Heart left ventricle (tissue), 16 donors: ENCODE measurements around the gene C1orf74. TPM values are rescaled to one million over a fixed set of nuclear protein-coding genes. Genes with fewer than 3 reads are reported as not detected.
A peak's percentile ranks its signal among the peaks of the same experiment; 100 is the strongest.

Experiments used
- ATAC-seq, 4 donors: fragments of 200-7000 bp; cut with Tn5 transposase; one replicate each; pipeline ENCODE4 v1.9.1; 2020 to 2022; ENCODE audit warnings: moderate library complexity in 4 of 4, mild to moderate bottlenecking in 3 of 4, moderate number of reproducible peaks in 1 of 4
- DNase-seq, 5 donors: peaks; one replicate each; pipeline ENCODE4 v3.0.0-alpha.2; 2020
- H3K27ac ChIP-seq, 12 donors: fragments of 200-600 bp; sonication (generic) in 4 of 12; one replicate each; pipeline versions ENCODE4 v1.5.0 to v1.8.0; 2016 to 2022; ENCODE audit warnings: mild to moderate bottlenecking in 2 of 12
- H3K27me3 ChIP-seq, 9 donors: fragments of 200-600 bp; sonication (generic) in 2 of 9; one replicate each; pipeline versions ENCODE4 v1.5.1 to v1.8.0; 2016 to 2022; ENCODE audit warnings: mild to moderate bottlenecking in 3 of 9
- H3K36me3 ChIP-seq, 9 donors: fragments of 200-600 bp; sonication (generic) in 2 of 9; one replicate each; pipeline versions ENCODE4 v1.5.0 to v1.8.0; 2018 to 2022; ENCODE audit warnings: mild to moderate bottlenecking in 2 of 9
- H3K4me1 ChIP-seq, 12 donors: fragments of 200-600 bp; sonication (generic) in 4 of 12; one replicate each; pipeline versions ENCODE4 v1.5.0 to v1.8.0; 2016 to 2022; ENCODE audit warnings: mild to moderate bottlenecking in 3 of 12
- H3K4me3 ChIP-seq, 12 donors: fragments of 200-600 bp; sonication (generic) in 4 of 12; one replicate each; pipeline versions ENCODE4 v1.5.0 to v1.8.0; 2017 to 2022; ENCODE audit warnings: mild to moderate bottlenecking in 9 of 12, moderate library complexity in 4 of 12
- H3K9me3 ChIP-seq, 12 donors: fragments of 200-600 bp; sonication (generic) in 4 of 12; one replicate each; pipeline versions ENCODE4 v1.5.0 to v1.8.0; 2016 to 2022; ENCODE audit warnings: mild to moderate bottlenecking in 1 of 12
- CTCF ChIP-seq, 12 donors: fragments of 200-600 bp; sonication (generic) in 4 of 12; IDR thresholded peaks; one replicate each; pipeline versions ENCODE4 v1.5.0 to v1.8.0; 2018 to 2022; ENCODE audit warnings: antibody characterized with exemption in 12 of 12, mild to moderate bottlenecking in 5 of 12
- POLR2A ChIP-seq, 2 donors: fragments of 450-650 bp; IDR thresholded peaks; one replicate each; pipeline ENCODE4 v1.6.1; 2017; ENCODE audit warnings: antibody characterized with exemption in 2 of 2, mild to moderate bottlenecking in 2 of 2, moderate library complexity in 2 of 2
- WGBS, 4 donors: extraction: QIAGEN DNeasy Blood & Tissue Kit in 2 of 4; methylation state at CpG; one replicate each; pipeline versions ENCODE4 v1.1.5 to v1.1.7; 2013 to 2018; 5-methylcytosine and 5-hydroxymethylcytosine counted together
- intact Hi-C, 10 donors: fragments of 100-400 bp; cut with DNase I; formaldehyde crosslinking; loops; one replicate each; pipeline versions ENCODE4 v1.11.1 to v1.14.2; 2022
- polyA plus RNA-seq, 2 donors: library from polyadenylated mRNA; stranded (reverse); fragments of 200-250 nt; gene quantifications; one replicate each; pipeline ENCODE4 v1.2.3, GENCODE V29; 2013
- total RNA-seq, 9 donors: library from RNA; depleted of rRNA in 2 of 9; stranded (reverse); fragments of >200 nt in 2 of 9; fragmentation: NEBNext Ultra II Directional in 3 of 9; extraction: Animal tissue kit (Norgen Biotek cat#: 25700) in 3 of 9; gene quantifications; one replicate each; pipeline versions ENCODE4 v1.1.0 to v1.2.4, GENCODE V29; 2016 to 2023
- donor health status: ischemic (EF 13 %, LVEDD 7.1; RV severe dilation, severe dysfunction).
- donor health status: healthy with polysubstance abuse.
- donor health status: DM: no; HTN: yes; CAD: no.
- donor health status: DM: no; HTN: no; CAD: no.
- donor health status: ischemic (EF 25% LVEDD 6.9; RV normal size, moderate dysfunction).
- donor health status: ischemic (EF 25% LVEDD 5.7; RV mildly dilated, moderate dysfunction).
- donor health status: healthy.
- donor health status: DM: yes; HTN: yes; CAD: no.
- donor health status: ischemic (EF 35%, LVEDD 5.7; RV mildly dilated, moderate dysfunction).
- donor health status: nonischemic (EF 11% LVEDD 7.7; RV severe dilation, severe dysfunction).
- donor health status: DM: yes; HTN: yes; CAD: no.
- donor health status: PGD.
- donor health status: ischemic (EF 29% LVEDD 5.4; RV normal size, mild dysfunction).
- donor health status: nonischemic (EF 23%, LVEDD 6.1; RV moderate dilation, normal function).

The C1orf74 gene
- total and polyA plus RNA-seq, 11 donors: 1.1 to 2.6 (median 2.2) TPM

GRCh38 chr1:209769971-209770370, 14.4 kb downstream of the C1orf74 start:
- peaks cover 4 to 54% (median 20%) of the 10 kb centered on the region in 12 donors for H3K4me1 ChIP-seq
- no peak for ATAC-seq
- H3K27me3 ChIP-seq: no peaks in the 10 kb centered on the region
- TF ChIP-seq CTCF (IDR thresholded peaks at IDR 0.05): no peak
- TF ChIP-seq POLR2A (IDR thresholded peaks at IDR 0.05): no peak
- peak overlapping the region in 5 of 12 donors; percentile 16 to 59 (median 26) for H3K4me3 ChIP-seq
- no peaks in the 10 kb centered on the region for H3K9me3 ChIP-seq
- peak overlapping the region; percentile 56 to 90 (median 77) for H3K27ac ChIP-seq
- H3K36me3 ChIP-seq: peaks cover 0 to 5% (median 0%) of the 10 kb centered on the region in 9 donors
- intact Hi-C loops: loop anchor here in 1 of 10 donors (1.0 to 5.0 kb wide), 2 partner anchors 14 to 57 kb away; partner anchors contain the start of genes C1orf74 and UTP25
- WGBS, 4 donors: 54 to 75% (median 61%) methylated on average over 7 of the region's 7 CpGs
- no peak for DNase-seq

GRCh38 chr1:209769171-209769904, 15.0 kb downstream of the C1orf74 start:
- TF ChIP-seq CTCF (IDR thresholded peaks at IDR 0.05) (peak in 1 of 12 donors; percentile 15), POLR2A (IDR thresholded peaks at IDR 0.05) (no peak)
- H3K27ac ChIP-seq: peak overlapping the region; percentile 56 to 90 (median 77)
- intact Hi-C loops: loop anchor here in 1 of 10 donors (1.0 to 5.0 kb wide), 2 partner anchors 15 to 58 kb away; partner anchors contain the start of genes C1orf74 and UTP25
- H3K9me3 ChIP-seq: no peaks in the 10 kb centered on the region
- peak; percentile 72 to 91 (median 90) for ATAC-seq
- no peaks in the 10 kb centered on the region for H3K27me3 ChIP-seq
- H3K4me3 ChIP-seq: peak overlapping the region in 5 of 12 donors; percentile 16 to 59 (median 26)
- peak; percentile 77 to 84 (median 84) for DNase-seq
- 8 to 12% (median 9%) methylated on average over 13 of the region's 13 CpGs for WGBS, 4 donors
- H3K36me3 ChIP-seq: no peaks in the 10 kb centered on the region
- H3K4me1 ChIP-seq: peaks cover 4 to 48% (median 20%) of the 10 kb centered on the region in 12 donors

- no peaks in the 10 kb centered on the region for H3K27me3 ChIP-seq
- intact Hi-C loops: loop anchor here in 1 of 10 donors (5.0 kb wide), 1 partner anchor 59 kb away; the partner anchor contains the start of gene UTP25
- TF ChIP-seq POLR2A (IDR thresholded peaks at IDR 0.05): no peak
- TF ChIP-seq CTCF (IDR thresholded peaks at IDR 0.05): no peak
- DNase-seq: no peak
- peaks cover 0 to 9% (median 0%) of the 10 kb centered on the region in 9 donors for H3K36me3 ChIP-seq
- H3K4me1 ChIP-seq: peaks cover 4 to 47% (median 20%) of the 10 kb centered on the region in 12 donors
- ATAC-seq: peak in 2 of 4 donors; percentile 7 to 8
- WGBS, 4 donors: 84 to 97% (median 92%) methylated on average over 7 to 9 of the region's 9 CpGs
- H3K27ac ChIP-seq: peak overlapping the region in 10 of 12 donors; percentile 56 to 90 (median 80)
- no peaks in the 10 kb centered on the region for H3K9me3 ChIP-seq
- H3K4me3 ChIP-seq: peak overlapping the region in 3 of 12 donors; percentile 18 to 59 (median 26)
Observed at GRCh38 chr1:209768354-209768774, 16.0 kb downstream of the C1orf74 start.

- peak overlapping the region in 1 of 12 donors; percentile 59 for H3K4me3 ChIP-seq
- H3K36me3 ChIP-seq: peaks cover 0 to 14% (median 0%) of the 10 kb centered on the region in 9 donors
- H3K27me3 ChIP-seq: no peaks in the 10 kb centered on the region
- H3K9me3 ChIP-seq: no peaks in the 10 kb centered on the region
- H3K4me1 ChIP-seq: peaks cover 4 to 47% (median 20%) of the 10 kb centered on the region in 12 donors
- ATAC-seq (no peak), DNase-seq (no peak)
- TF ChIP-seq CTCF (IDR thresholded peaks at IDR 0.05) (no peak), POLR2A (IDR thresholded peaks at IDR 0.05) (no peak)
- intact Hi-C loops: loop anchor here in 1 of 10 donors (5.0 kb wide), 1 partner anchor 60 kb away; the partner anchor contains the start of gene UTP25
- H3K27ac ChIP-seq: peak overlapping the region in 5 of 12 donors; percentile 35 to 89 (median 82)
Observed at GRCh38 chr1:209767706-209768105, 16.7 kb downstream of the C1orf74 start.
